K562 (cell line): ENCODE results near the gene ACSBG1. TPM values are rescaled to one million over a fixed set of nuclear protein-coding genes. Genes with fewer than 3 reads are reported as not detected.

ENCODE experiments used
- ARID1B ChIP-seq: fragments of 450-650 bp; IDR thresholded peaks from 2 replicates; pipeline ENCODE4 v1.6.1; 2016; ENCODE audit warnings: antibody characterized with exemption, mild to moderate bottlenecking, inconsistent platforms
- ARID3B ChIP-seq: fragments of 250-450 bp; sonication (Bioruptor Pico); IDR thresholded peaks from 2 replicates; pipeline ENCODE4 v1.4.0; 2020; ENCODE audit warnings: borderline replicate concordance
- DPF2 ChIP-seq: fragments of 450-650 bp; IDR thresholded peaks from 2 replicates; pipeline ENCODE4 v1.6.1; 2016
- GABPA ChIP-seq: fragments of 200-800 bp; sonication (Bioruptor generic); conservative IDR thresholded peaks from 2 replicates; pipeline ENCODE4 v1.6.1; 2016; ENCODE audit warnings: low read depth, missing genetic modification characterization, missing compliant biosample characterization
- GTF2E2 ChIP-seq: fragments of 200-800 bp; sonication (Bioruptor generic); IDR thresholded peaks from 2 replicates; pipeline ENCODE4 v1.6.1; 2016; ENCODE audit warnings: missing genetic modification characterization, missing compliant biosample characterization
- KAT2B ChIP-seq: IDR thresholded peaks from one replicate; pipeline ENCODE4 v1.6.1; 2012; ENCODE audit warnings: low read depth, mild to moderate bottlenecking, control low read depth, inconsistent platforms, low read length, moderate library complexity
- NR2F6 ChIP-seq: fragments of 450-650 bp; formaldehyde crosslinking; IDR thresholded peaks from 2 replicates; pipeline ENCODE4 v1.4.0; 2020; ENCODE audit warnings: mild to moderate bottlenecking
- RBFOX2 ChIP-seq: fragments of 200-400 bp; formaldehyde crosslinking; IDR thresholded peaks from 2 replicates; pipeline ENCODE4 v1.6.1; 2017; ENCODE audit warnings: low read depth, mild to moderate bottlenecking, low read length, moderate library complexity
- SMAD3 ChIP-seq: fragments of 450-650 bp; formaldehyde crosslinking; conservative IDR thresholded peaks from 2 replicates; pipeline ENCODE4 v1.4.0; 2020; ENCODE audit warnings: mild to moderate bottlenecking
- SPI1 ChIP-seq: IDR thresholded peaks from 2 replicates; pipeline ENCODE4 v1.6.1; 2011; ENCODE audit warnings: low read depth, low read length, control low read depth, borderline replicate concordance
- U2AF2 ChIP-seq: fragments of 200-400 bp; formaldehyde crosslinking; optimal IDR thresholded peaks from 2 replicates; pipeline ENCODE3; 2017; ENCODE audit warnings: low read depth, mild to moderate bottlenecking, low read length
- ZKSCAN3 ChIP-seq: fragments of 250-450 bp; sonication (Bioruptor Pico); IDR thresholded peaks from 2 replicates; pipeline ENCODE4 v1.4.0; 2020
- ZNF232 ChIP-seq: sonication (generic); formaldehyde crosslinking; IDR thresholded peaks from 2 replicates; pipeline ENCODE4 v1.8.0; 2022; ENCODE audit warnings: mild to moderate bottlenecking, missing genetic modification reagents
- ZNF384 ChIP-seq: IDR thresholded peaks from 2 replicates; pipeline ENCODE4 v1.6.1; 2012; ENCODE audit warnings: low read depth, low read length, improper control_type of control experiment
- ZNF696 ChIP-seq: fragments of 250-450 bp; sonication (Bioruptor Pico); conservative IDR thresholded peaks from 2 replicates; pipeline ENCODE4 v1.4.0; 2020; ENCODE audit warnings: mild to moderate bottlenecking, moderate library complexity
- polyA plus RNA-seq, 8 experiments: library from polyadenylated mRNA; depleted of rRNA in 4 of 8; stranded (reverse) in 5 of 8; unstranded in 3 of 8; fragments of >200 nt; fragmentation: Nextera tagmentation in 2 of 8; fragmentation: Illumina TruSeq in 1 of 8; extraction: Ambion mirVana in 2 of 8; extraction: Trizol in 1 of 8; gene quantifications; 2 replicates each; pipeline versions ENCODE4 v1.2.1 to v1.2.3, GENCODE V29; 2011 to 2014; ENCODE audit warnings: inconsistent platforms in 1 of 8, missing spikeins in 1 of 8
- total RNA-seq, 7 experiments: library from RNA; depleted of rRNA in 6 of 7; stranded (reverse); fragments of >200 nt in 6 of 7; fragmentation: Illumina TruSeq in 2 of 7; extraction: Trizol in 2 of 7; gene quantifications; 2 replicates each; pipeline versions ENCODE4 v1.2.1 to v1.2.3, GENCODE V29; 2011 to 2021; ENCODE audit warnings: low replicate concordance in 1 of 7
- TF ChIP-seq, protein P1 (sequence below): fragments of 250-450 bp; sonication (Bioruptor Pico); IDR thresholded peaks from 2 replicates; pipeline ENCODE4 v1.8.0; 2021; ENCODE audit warnings: moderate library complexity, mild to moderate bottlenecking, inconsistent platforms
- TF ChIP-seq, protein P2 (sequence below): IDR thresholded peaks from 2 replicates; pipeline ENCODE4 v1.6.1; 2016; ENCODE audit warnings: missing genetic modification characterization, missing compliant biosample characterization
- TF ChIP-seq, protein P3 (sequence below): fragments of 450-650 bp; IDR thresholded peaks from 2 replicates; pipeline ENCODE4 v1.6.1; 2016; ENCODE audit warnings: low read depth, mild to moderate bottlenecking, moderate library complexity
- TF ChIP-seq, protein P4 (sequence below): sonication (generic); formaldehyde crosslinking; IDR thresholded peaks from 2 replicates; pipeline ENCODE4 v1.8.1; 2023; ENCODE audit warnings: mild to moderate bottlenecking, missing genetic modification reagents
- TF ChIP-seq, protein P5 (sequence below): fragments of 250-450 bp; sonication (Bioruptor Pico); IDR thresholded peaks from 2 replicates; pipeline ENCODE4 v1.8.0; 2022; ENCODE audit warnings: moderate library complexity, mild to moderate bottlenecking, inconsistent platforms

Gene ACSBG1
- total and polyA plus RNA-seq, 9 of the 15 experiments (the other 6 are each of a cell fraction or from before 2014, with no cell fraction given): 0.36 to 6.4 (median 2.5) TPM

DNA sequence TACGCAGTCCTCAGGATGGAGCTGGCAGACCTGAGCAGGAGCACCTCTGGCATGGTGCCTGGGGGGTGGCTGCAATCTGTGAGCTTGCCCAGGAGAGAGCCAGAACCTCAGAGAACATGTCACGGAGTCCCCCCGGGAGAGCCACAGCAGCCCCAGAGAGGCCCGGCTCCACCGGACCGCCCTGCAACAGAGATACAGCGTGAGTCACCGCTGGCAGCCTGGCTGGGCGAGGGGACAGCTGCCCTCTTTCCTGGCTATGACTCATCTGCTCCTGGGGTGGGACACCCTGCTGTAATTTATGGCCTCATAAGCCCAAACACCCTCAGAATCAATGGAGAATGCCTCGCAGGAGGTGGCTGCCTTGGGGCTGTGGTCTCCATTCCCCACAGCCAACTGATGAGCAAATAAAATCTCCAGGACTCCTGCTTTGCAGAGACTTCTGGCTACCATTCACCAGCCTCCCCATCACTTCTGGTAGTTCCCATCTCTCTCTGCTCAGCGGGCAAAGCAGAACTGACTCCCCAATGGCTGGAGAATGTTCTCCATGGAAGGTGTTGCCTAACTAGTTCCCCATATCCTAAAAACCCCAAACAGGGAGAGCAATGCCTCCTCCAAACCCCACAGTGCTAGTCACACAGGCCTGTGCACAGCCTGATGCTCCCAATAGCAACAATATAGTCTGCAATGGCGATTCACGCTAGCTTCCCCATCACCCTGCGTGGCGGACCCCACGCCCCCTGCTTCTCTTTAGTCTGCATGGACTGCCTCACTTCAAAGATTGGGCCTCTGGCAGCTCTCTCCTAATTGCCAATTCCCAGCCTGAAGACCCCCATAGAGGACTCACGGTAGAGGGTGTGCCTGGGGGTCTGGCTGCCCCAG, 21.6 kb downstream of the ACSBG1 start (continued):
- TF ChIP-seq, protein P1, sequence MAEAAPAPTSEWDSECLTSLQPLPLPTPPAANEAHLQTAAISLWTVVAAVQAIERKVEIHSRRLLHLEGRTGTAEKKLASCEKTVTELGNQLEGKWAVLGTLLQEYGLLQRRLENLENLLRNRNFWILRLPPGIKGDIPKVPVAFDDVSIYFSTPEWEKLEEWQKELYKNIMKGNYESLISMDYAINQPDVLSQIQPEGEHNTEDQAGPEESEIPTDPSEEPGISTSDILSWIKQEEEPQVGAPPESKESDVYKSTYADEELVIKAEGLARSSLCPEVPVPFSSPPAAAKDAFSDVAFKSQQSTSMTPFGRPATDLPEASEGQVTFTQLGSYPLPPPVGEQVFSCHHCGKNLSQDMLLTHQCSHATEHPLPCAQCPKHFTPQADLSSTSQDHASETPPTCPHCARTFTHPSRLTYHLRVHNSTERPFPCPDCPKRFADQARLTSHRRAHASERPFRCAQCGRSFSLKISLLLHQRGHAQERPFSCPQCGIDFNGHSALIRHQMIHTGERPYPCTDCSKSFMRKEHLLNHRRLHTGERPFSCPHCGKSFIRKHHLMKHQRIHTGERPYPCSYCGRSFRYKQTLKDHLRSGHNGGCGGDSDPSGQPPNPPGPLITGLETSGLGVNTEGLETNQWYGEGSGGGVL: no peak
- TF ChIP-seq KAT2B (no peak), DPF2 (peak; percentile 87), ZNF696 (CRISPR knock-in tag) (no peak), ZNF384 (no peak), ARID3B (CRISPR knock-in tag) (no peak), SMAD3 (CRISPR knock-in tag) (no peak), RBFOX2 (peak; percentile 30; the same call in 1 of the 2 replicates), ZKSCAN3 (CRISPR knock-in tag) (no peak), NR2F6 (CRISPR knock-in tag) (no peak), ARID1B (peak; percentile 88), U2AF2 (no peak), GABPA (no peak), ZNF232 (CRISPR knock-in tag) (no peak), SPI1 (no peak), GTF2E2 (no peak)
- TF ChIP-seq, protein P2, sequence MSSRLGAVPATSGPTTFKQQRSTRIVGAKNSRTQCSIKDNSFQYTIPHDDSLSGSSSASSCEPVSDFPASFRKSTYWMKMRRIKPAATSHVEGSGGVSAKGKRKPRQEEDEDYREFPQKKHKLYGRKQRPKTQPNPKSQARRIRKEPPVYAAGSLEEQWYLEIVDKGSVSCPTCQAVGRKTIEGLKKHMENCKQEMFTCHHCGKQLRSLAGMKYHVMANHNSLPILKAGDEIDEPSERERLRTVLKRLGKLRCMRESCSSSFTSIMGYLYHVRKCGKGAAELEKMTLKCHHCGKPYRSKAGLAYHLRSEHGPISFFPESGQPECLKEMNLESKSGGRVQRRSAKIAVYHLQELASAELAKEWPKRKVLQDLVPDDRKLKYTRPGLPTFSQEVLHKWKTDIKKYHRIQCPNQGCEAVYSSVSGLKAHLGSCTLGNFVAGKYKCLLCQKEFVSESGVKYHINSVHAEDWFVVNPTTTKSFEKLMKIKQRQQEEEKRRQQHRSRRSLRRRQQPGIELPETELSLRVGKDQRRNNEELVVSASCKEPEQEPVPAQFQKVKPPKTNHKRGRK (tag): no peak
- TF ChIP-seq, protein P3, sequence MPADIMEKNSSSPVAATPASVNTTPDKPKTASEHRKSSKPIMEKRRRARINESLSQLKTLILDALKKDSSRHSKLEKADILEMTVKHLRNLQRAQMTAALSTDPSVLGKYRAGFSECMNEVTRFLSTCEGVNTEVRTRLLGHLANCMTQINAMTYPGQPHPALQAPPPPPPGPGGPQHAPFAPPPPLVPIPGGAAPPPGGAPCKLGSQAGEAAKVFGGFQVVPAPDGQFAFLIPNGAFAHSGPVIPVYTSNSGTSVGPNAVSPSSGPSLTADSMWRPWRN: no peak
- TF ChIP-seq, protein P4, sequence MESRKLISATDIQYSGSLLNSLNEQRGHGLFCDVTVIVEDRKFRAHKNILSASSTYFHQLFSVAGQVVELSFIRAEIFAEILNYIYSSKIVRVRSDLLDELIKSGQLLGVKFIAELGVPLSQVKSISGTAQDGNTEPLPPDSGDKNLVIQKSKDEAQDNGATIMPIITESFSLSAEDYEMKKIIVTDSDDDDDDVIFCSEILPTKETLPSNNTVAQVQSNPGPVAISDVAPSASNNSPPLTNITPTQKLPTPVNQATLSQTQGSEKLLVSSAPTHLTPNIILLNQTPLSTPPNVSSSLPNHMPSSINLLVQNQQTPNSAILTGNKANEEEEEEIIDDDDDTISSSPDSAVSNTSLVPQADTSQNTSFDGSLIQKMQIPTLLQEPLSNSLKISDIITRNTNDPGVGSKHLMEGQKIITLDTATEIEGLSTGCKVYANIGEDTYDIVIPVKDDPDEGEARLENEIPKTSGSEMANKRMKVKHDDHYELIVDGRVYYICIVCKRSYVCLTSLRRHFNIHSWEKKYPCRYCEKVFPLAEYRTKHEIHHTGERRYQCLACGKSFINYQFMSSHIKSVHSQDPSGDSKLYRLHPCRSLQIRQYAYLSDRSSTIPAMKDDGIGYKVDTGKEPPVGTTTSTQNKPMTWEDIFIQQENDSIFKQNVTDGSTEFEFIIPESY (CRISPR knock-in tag): no peak
- TF ChIP-seq, protein P5, sequence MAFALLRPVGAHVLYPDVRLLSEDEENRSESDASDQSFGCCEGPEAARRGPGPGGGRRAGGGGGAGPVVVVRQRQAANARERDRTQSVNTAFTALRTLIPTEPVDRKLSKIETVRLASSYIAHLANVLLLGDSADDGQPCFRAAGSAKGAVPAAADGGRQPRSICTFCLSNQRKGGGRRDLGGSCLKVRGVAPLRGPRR (CRISPR knock-in tag): no peak
